IMR-90 (cell line): Measurements from ENCODE around the gene OR56B1. TPM values are rescaled to one million over a fixed set of nuclear protein-coding genes. Genes with fewer than 3 reads are reported as not detected.

Experiments
- ATAC-seq: fragments of 200-7000 bp; cut with Tn5 transposase; 2 replicates; pipeline ENCODE4 v1.9.1; 2020; ENCODE audit warnings: low read depth, mild to moderate bottlenecking, moderate library complexity
- BruUV-seq: library from RNA; stranded (reverse); fragments of 400-500 nt; replicated peaks from 2 replicates; lab custom pipeline; 2021; lab: Mats Ljungman, UMichigan
- CTCF ChIA-PET: fragments of 300-600 bp; formaldehyde crosslinking; extraction: SDS; loops from one replicate; lab custom pipeline; 2021; ENCODE audit warnings: antibody characterized with exemption; lab: Yijun Ruan, JAX
- POLR2A ChIA-PET: fragments of 300-600 bp; sonication (Branson Sonifier 250); formaldehyde crosslinking; loops from one replicate; lab custom pipeline; 2022; ENCODE audit warnings: antibody characterized with exemption; ENCODE audit not compliant: unreplicated experiment; lab: Charles Lee
- DNase-seq: peaks from one replicate; pipeline ENCODE4 v3.0.0; 2013
- H2AFZ ChIP-seq: replicated peaks from 2 replicates; pipeline ENCODE3; 2013; ENCODE audit warnings: low read length, mild to moderate bottlenecking; ENCODE audit not compliant: poor library complexity
- H2AK5ac ChIP-seq: 2 replicates; pipeline ENCODE4 v1.6.1; 2013; ENCODE audit warnings: low read depth, low read length, inconsistent platforms
- H2AK9ac ChIP-seq: replicated peaks from 2 replicates; pipeline ENCODE3; 2013; ENCODE audit warnings: mild to moderate bottlenecking, low read depth, low read length, moderate library complexity; ENCODE audit not compliant: poor library complexity
- H2BK120ac ChIP-seq: 2 replicates; pipeline ENCODE4 v1.6.1; 2013; ENCODE audit warnings: low read depth, low read length, inconsistent platforms
- H2BK15ac ChIP-seq: 3 replicates; pipeline ENCODE4 v1.6.1; 2013; ENCODE audit warnings: low read depth, low read length, inconsistent platforms
- H2BK20ac ChIP-seq: 2 replicates; pipeline ENCODE4 v1.6.1; 2013; ENCODE audit warnings: low read depth, mild to moderate bottlenecking, inconsistent platforms, low read length, moderate library complexity
- H2BK5ac ChIP-seq: 2 replicates; pipeline ENCODE4 v1.6.1; 2013; ENCODE audit warnings: mild to moderate bottlenecking, low read depth, low read length, inconsistent platforms; ENCODE audit not compliant: poor library complexity, severe bottlenecking
- H3K14ac ChIP-seq: replicated peaks from 2 replicates; pipeline ENCODE4 v1.6.1; 2013; ENCODE audit warnings: low read depth, low read length, inconsistent platforms
- H3K18ac ChIP-seq: 2 replicates; pipeline ENCODE4 v1.6.1; 2013; ENCODE audit warnings: low read depth, low read length, control low read depth
- H3K23ac ChIP-seq: 2 replicates; pipeline ENCODE4 v1.6.1; 2013; ENCODE audit warnings: low read depth, low read length, inconsistent platforms
- H3K27ac ChIP-seq: 2 replicates; pipeline ENCODE4 v1.5.1; 2013; ENCODE audit warnings: mild to moderate bottlenecking, control low read depth, low read length; ENCODE audit not compliant: insufficient read depth
- H3K27me3 ChIP-seq: 2 replicates; pipeline ENCODE4 v1.6.1; 2013; ENCODE audit warnings: low read length; ENCODE audit not compliant: control insufficient read depth, insufficient read depth
- H3K36me3 ChIP-seq: 2 replicates; pipeline ENCODE4 v1.6.1; 2013; ENCODE audit warnings: low read length, mixed read lengths; ENCODE audit not compliant: control insufficient read depth, insufficient read depth
- H3K4ac ChIP-seq: 2 replicates; pipeline ENCODE4 v1.6.1; 2013; ENCODE audit warnings: low read depth, low read length, inconsistent platforms
- H3K4me1 ChIP-seq: 2 replicates; pipeline ENCODE4 v1.6.1; 2013; ENCODE audit warnings: low read length, mixed read lengths; ENCODE audit not compliant: control insufficient read depth, insufficient read depth
- H3K4me2 ChIP-seq: 2 replicates; pipeline ENCODE4 v1.6.1; 2013; ENCODE audit warnings: low read depth, mild to moderate bottlenecking, control low read depth, low read length, moderate library complexity
- H3K4me3 ChIP-seq: 2 replicates; pipeline ENCODE4 v1.5.1; 2013; ENCODE audit warnings: low read depth, mild to moderate bottlenecking, control low read depth, low read length, moderate library complexity; ENCODE audit not compliant: insufficient read depth
- H3K56ac ChIP-seq: 2 replicates; pipeline ENCODE4 v1.6.1; 2013; ENCODE audit warnings: low read length, inconsistent platforms; ENCODE audit not compliant: insufficient read depth; ENCODE audit errors: extremely low read depth
- H3K79me1 ChIP-seq, 2 experiments: 2 replicates each; pipeline ENCODE4 v1.6.1; 2013; ENCODE audit warnings: low read length in 2 of 2, inconsistent platforms in 1 of 2, low read depth in 1 of 2
- H3K9ac ChIP-seq: 2 replicates; pipeline ENCODE4 v1.6.1; 2013; ENCODE audit warnings: low read depth, low read length, control low read depth
- H3K9me1 ChIP-seq: 2 replicates; pipeline ENCODE4 v1.6.1; 2013; ENCODE audit warnings: low read length, inconsistent platforms; ENCODE audit not compliant: insufficient read depth
- H3K9me3 ChIP-seq: 2 replicates; pipeline ENCODE4 v1.6.1; 2013; ENCODE audit warnings: low read length; ENCODE audit not compliant: control insufficient read depth, insufficient read depth
- H4K20me1 ChIP-seq: 2 replicates; pipeline ENCODE4 v1.6.1; 2013; ENCODE audit warnings: low read length, inconsistent platforms; ENCODE audit not compliant: insufficient read depth
- H4K5ac ChIP-seq: 2 replicates; pipeline ENCODE4 v1.6.1; 2013; ENCODE audit warnings: mild to moderate bottlenecking, low read depth, low read length, control low read depth
- H4K8ac ChIP-seq, 2 experiments: 2 replicates each; pipeline ENCODE4 v1.6.1; 2013; ENCODE audit warnings: low read depth in 2 of 2, low read length in 2 of 2, control low read depth in 1 of 2, inconsistent platforms in 1 of 2
- H4K91ac ChIP-seq: 2 replicates; pipeline ENCODE4 v1.6.1; 2013; ENCODE audit warnings: low read depth, low read length, inconsistent platforms; ENCODE audit not compliant: insufficient read depth
- CHD1 ChIP-seq: IDR thresholded peaks from 2 replicates; pipeline ENCODE4 v1.6.1; 2012; ENCODE audit warnings: low read depth, low read length, improper control_type of control experiment
- CTCF ChIP-seq: conservative IDR thresholded peaks from 2 replicates; pipeline ENCODE4 v1.5.1; 2012; ENCODE audit warnings: mild to moderate bottlenecking, low read depth, low read length, improper control_type of control experiment
- FOS ChIP-seq: fragments of 150-350 bp; IDR thresholded peaks from 2 replicates; pipeline ENCODE4 v1.6.1; 2016; ENCODE audit warnings: low read depth, low read length
- MAFK ChIP-seq: IDR thresholded peaks from 2 replicates; pipeline ENCODE4 v1.6.1; 2012; ENCODE audit warnings: low read depth, low read length, improper control_type of control experiment
- MXI1 ChIP-seq: IDR thresholded peaks from 2 replicates; pipeline ENCODE4 v1.6.1; 2012; ENCODE audit warnings: low read depth, mild to moderate bottlenecking, low read length, moderate library complexity, borderline replicate concordance
- NFE2L2 ChIP-seq: fragments of 150-350 bp; IDR thresholded peaks from 2 replicates; pipeline ENCODE4 v1.6.1; 2016; ENCODE audit warnings: low read depth, mild to moderate bottlenecking, low read length
- RAD21 ChIP-seq: IDR thresholded peaks from 2 replicates; pipeline ENCODE4 v1.6.1; 2012; ENCODE audit warnings: low read length, improper control_type of control experiment
- RCOR1 ChIP-seq: IDR thresholded peaks from 2 replicates; pipeline ENCODE4 v1.6.1; 2012; ENCODE audit warnings: mild to moderate bottlenecking, low read length, improper control_type of control experiment; ENCODE audit not compliant: insufficient replicate concordance
- SMC3 ChIP-seq: fragments of 150-350 bp; IDR thresholded peaks from 2 replicates; pipeline ENCODE4 v1.6.1; 2016; ENCODE audit warnings: low read depth, mild to moderate bottlenecking, antibody characterized with exemption, low read length, moderate library complexity
- USF2 ChIP-seq: fragments of 150-350 bp; IDR thresholded peaks from 2 replicates; pipeline ENCODE4 v1.6.1; 2017; ENCODE audit warnings: mild to moderate bottlenecking, antibody characterized with exemption, low read length, low read depth
- WGBS, 2 experiments: methylation state at CpG; one replicate each; pipeline versions ENCODE4 v1.1.5 to v1.1.7; 2013; ENCODE audit warnings: missing lambda C conversion rate in 2 of 2; ENCODE audit not compliant: insufficient read length in 1 of 2; ENCODE audit errors: extremely low coverage in 2 of 2; 5-methylcytosine and 5-hydroxymethylcytosine counted together
- dilution Hi-C: fragments of 300-500 bp; cut with HindIII; formaldehyde crosslinking; loops from one replicate; pipeline ENCODE4 v1.14.3; 2018; ENCODE audit warnings: low sequenced_read_pairs; ENCODE audit not compliant: unreplicated experiment
- in situ Hi-C: fragments of 300-500 bp; cut with MboI; formaldehyde crosslinking; loops from 3 replicates; pipeline ENCODE4 v1.14.3; 2019; ENCODE audit warnings: low sequenced_read_pairs, inconsistent platforms, mixed read lengths
- intact Hi-C: fragments of 100-400 bp; cut with micrococcal nuclease; formaldehyde crosslinking; loops from 2 replicates; pipeline ENCODE4 v1.10.0; 2022
- polyA plus RNA-seq, 3 experiments: library from polyadenylated mRNA; depleted of rRNA; stranded (reverse); fragments of >200 nt; gene quantifications; 2 replicates each; pipeline ENCODE4 v1.2.3, GENCODE V29; 2012; ENCODE audit warnings: low replicate concordance in 1 of 3
- total RNA-seq: library from RNA; depleted of rRNA; stranded (reverse); fragments of >200 nt; gene quantifications from 2 replicates; pipeline ENCODE4 v1.2.3, GENCODE V29; 2012
- TF ChIP-seq, protein P1 (sequence below): fragments of 150-350 bp; IDR thresholded peaks from 2 replicates; pipeline ENCODE4 v1.6.1; 2016; ENCODE audit warnings: low read depth, mild to moderate bottlenecking, low read length, moderate library complexity, borderline replicate concordance

The OR56B1 gene
- total and polyA plus RNA-seq, 2 of the 4 experiments (the other 2 are of a cell fraction): not detected

DNA sequence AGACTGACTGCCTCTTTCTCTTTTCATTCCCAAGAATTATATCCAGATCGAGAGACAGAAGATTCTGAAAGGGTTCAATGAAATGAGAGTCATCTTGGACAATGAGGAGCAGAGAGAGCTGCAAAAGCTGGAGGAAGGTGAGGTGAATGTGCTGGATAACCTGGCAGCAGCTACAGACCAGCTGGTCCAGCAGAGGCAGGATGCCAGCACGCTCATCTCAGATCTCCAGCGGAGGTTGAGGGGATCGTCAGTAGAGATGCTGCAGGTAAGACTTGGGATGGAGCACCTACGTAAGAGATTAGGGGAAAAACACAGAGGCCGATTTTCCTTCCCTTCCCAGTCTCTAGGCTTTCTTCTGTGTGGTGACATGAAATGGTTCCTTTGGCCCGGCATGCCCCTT, 38.0 kb upstream of the OR56B1 start:
- dilution Hi-C loops (no loop called here), intact Hi-C loops (no loop called here), in situ Hi-C loops (loop anchor here (25.0 kb wide), 1 partner anchor 664 kb away; no protein-coding TSS in a partner anchor)
- Histone ChIP-seq H2BK120ac (no peak overlapping the region), H2AK5ac (no peak overlapping the region), H3K14ac (no peak overlapping the region), H3K79me1 (peaks cover 3 to 5% of the 10 kb centered on the region in 2 experiments; a peak in 1 of 4 replicates), H3K23ac (no peak overlapping the region), H3K56ac (no peak overlapping the region), H3K9ac (no peak overlapping the region), H3K4me2 (no peak overlapping the region), H4K91ac (no peak overlapping the region), H3K36me3 (peaks cover 21% of the 10 kb centered on the region), H3K18ac (no peak overlapping the region), H2AFZ (no peak overlapping the region), H3K4me1 (no peaks in the 10 kb centered on the region), H3K4me3 (no peak overlapping the region), H4K20me1 (no peaks in the 10 kb centered on the region), H4K8ac (no peak overlapping the region), H3K4ac (no peak overlapping the region), H4K5ac (no peak overlapping the region), H2BK20ac (no peak overlapping the region), H2BK15ac (no peak overlapping the region), H3K9me1 (peaks cover 4% of the 10 kb centered on the region; the same call in 1 of the 2 replicates), H2AK9ac (no peak overlapping the region), H3K27ac (no peak overlapping the region), H3K27me3 (no peaks in the 10 kb centered on the region), H3K9me3 (no peaks in the 10 kb centered on the region), H2BK5ac (no peak overlapping the region)
- WGBS, 2 experiments: no CpG with 5 or more reads among the region's 7 CpGs
- ChIA-PET CTCF (no interaction called here), POLR2A (no interaction called here)
- BruUV-seq: no TSS peak
- ATAC-seq: no peak
- no peak for TF ChIP-seq USF2
- TF ChIP-seq CTCF: no peak
- no peak for TF ChIP-seq MAFK
- no peak for TF ChIP-seq RCOR1
- no peak for TF ChIP-seq SMC3
- no peak for TF ChIP-seq NFE2L2
- TF ChIP-seq RAD21: no peak
- TF ChIP-seq FOS: no peak
- TF ChIP-seq MXI1: no peak
- TF ChIP-seq, protein P1, sequence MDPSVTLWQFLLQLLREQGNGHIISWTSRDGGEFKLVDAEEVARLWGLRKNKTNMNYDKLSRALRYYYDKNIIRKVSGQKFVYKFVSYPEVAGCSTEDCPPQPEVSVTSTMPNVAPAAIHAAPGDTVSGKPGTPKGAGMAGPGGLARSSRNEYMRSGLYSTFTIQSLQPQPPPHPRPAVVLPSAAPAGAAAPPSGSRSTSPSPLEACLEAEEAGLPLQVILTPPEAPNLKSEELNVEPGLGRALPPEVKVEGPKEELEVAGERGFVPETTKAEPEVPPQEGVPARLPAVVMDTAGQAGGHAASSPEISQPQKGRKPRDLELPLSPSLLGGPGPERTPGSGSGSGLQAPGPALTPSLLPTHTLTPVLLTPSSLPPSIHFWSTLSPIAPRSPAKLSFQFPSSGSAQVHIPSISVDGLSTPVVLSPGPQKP: no peak
- no peak for TF ChIP-seq CHD1
- DNase-seq: no peak
